Liver (tissue), 3 donors: ENCODE results near the gene IQCH.

ENCODE experiments used
- GABPA ChIP-seq, 2 donors: IDR thresholded peaks in 1 of 2; conservative IDR thresholded peaks in 1 of 2; 2 replicates each; pipeline ENCODE4 v1.6.1; 2016; ENCODE audit warnings: antibody characterized with exemption in 2 of 2, mild to moderate bottlenecking in 1 of 2, moderate library complexity in 1 of 2
- JUND ChIP-seq, 2 donors: IDR thresholded peaks; 2 replicates each; pipeline ENCODE4 v1.6.1; 2016; ENCODE audit warnings: antibody characterized with exemption in 2 of 2
- TAF1 ChIP-seq: conservative IDR thresholded peaks from 2 replicates; pipeline ENCODE4 v1.6.1; 2016; ENCODE audit warnings: antibody characterized with exemption, mild to moderate bottlenecking
- TF ChIP-seq, protein P1 (sequence below): fragments of 150-350 bp; IDR thresholded peaks from 2 replicates; pipeline ENCODE4 v1.5.1; 2017; ENCODE audit warnings: improper control_type of control experiment, low read depth, low read length; ENCODE audit not compliant: missing input control
- TF ChIP-seq, protein P2 (sequence below): IDR thresholded peaks from 2 replicates; pipeline ENCODE4 v1.6.1; 2016; ENCODE audit warnings: antibody characterized with exemption, mild to moderate bottlenecking
- TF ChIP-seq, protein P3 (sequence below): IDR thresholded peaks from 2 replicates; pipeline ENCODE4 v1.6.1; 2016; ENCODE audit warnings: antibody characterized with exemption
- donor health status: healthy.
- donor health status: healthy.

DNA sequence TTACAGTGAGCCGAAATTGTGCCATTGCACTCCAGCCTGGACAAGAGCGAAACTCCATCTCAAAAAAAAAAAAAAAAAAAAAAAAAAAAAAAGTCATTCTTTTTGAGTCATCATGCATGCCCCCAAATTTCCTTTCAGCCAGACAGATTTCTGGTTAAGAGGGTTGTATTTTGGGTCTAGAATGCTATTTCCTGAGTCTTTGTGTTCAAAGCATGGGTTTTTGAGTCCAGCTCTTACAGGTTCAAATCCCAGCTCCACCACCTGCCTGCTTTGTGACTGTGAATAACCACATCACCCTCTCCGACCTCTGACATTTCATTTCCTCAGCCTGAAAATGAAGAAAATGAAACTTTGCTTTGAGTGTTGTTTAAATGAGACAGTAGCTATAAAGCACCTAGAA is 257.0 kb downstream of the IQCH start:
- TF ChIP-seq, protein P1, sequence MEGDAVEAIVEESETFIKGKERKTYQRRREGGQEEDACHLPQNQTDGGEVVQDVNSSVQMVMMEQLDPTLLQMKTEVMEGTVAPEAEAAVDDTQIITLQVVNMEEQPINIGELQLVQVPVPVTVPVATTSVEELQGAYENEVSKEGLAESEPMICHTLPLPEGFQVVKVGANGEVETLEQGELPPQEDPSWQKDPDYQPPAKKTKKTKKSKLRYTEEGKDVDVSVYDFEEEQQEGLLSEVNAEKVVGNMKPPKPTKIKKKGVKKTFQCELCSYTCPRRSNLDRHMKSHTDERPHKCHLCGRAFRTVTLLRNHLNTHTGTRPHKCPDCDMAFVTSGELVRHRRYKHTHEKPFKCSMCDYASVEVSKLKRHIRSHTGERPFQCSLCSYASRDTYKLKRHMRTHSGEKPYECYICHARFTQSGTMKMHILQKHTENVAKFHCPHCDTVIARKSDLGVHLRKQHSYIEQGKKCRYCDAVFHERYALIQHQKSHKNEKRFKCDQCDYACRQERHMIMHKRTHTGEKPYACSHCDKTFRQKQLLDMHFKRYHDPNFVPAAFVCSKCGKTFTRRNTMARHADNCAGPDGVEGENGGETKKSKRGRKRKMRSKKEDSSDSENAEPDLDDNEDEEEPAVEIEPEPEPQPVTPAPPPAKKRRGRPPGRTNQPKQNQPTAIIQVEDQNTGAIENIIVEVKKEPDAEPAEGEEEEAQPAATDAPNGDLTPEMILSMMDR, result no peak
- TF ChIP-seq, protein P2, sequence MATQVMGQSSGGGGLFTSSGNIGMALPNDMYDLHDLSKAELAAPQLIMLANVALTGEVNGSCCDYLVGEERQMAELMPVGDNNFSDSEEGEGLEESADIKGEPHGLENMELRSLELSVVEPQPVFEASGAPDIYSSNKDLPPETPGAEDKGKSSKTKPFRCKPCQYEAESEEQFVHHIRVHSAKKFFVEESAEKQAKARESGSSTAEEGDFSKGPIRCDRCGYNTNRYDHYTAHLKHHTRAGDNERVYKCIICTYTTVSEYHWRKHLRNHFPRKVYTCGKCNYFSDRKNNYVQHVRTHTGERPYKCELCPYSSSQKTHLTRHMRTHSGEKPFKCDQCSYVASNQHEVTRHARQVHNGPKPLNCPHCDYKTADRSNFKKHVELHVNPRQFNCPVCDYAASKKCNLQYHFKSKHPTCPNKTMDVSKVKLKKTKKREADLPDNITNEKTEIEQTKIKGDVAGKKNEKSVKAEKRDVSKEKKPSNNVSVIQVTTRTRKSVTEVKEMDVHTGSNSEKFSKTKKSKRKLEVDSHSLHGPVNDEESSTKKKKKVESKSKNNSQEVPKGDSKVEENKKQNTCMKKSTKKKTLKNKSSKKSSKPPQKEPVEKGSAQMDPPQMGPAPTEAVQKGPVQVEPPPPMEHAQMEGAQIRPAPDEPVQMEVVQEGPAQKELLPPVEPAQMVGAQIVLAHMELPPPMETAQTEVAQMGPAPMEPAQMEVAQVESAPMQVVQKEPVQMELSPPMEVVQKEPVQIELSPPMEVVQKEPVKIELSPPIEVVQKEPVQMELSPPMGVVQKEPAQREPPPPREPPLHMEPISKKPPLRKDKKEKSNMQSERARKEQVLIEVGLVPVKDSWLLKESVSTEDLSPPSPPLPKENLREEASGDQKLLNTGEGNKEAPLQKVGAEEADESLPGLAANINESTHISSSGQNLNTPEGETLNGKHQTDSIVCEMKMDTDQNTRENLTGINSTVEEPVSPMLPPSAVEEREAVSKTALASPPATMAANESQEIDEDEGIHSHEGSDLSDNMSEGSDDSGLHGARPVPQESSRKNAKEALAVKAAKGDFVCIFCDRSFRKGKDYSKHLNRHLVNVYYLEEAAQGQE, result no peak
- TF ChIP-seq, protein P3, sequence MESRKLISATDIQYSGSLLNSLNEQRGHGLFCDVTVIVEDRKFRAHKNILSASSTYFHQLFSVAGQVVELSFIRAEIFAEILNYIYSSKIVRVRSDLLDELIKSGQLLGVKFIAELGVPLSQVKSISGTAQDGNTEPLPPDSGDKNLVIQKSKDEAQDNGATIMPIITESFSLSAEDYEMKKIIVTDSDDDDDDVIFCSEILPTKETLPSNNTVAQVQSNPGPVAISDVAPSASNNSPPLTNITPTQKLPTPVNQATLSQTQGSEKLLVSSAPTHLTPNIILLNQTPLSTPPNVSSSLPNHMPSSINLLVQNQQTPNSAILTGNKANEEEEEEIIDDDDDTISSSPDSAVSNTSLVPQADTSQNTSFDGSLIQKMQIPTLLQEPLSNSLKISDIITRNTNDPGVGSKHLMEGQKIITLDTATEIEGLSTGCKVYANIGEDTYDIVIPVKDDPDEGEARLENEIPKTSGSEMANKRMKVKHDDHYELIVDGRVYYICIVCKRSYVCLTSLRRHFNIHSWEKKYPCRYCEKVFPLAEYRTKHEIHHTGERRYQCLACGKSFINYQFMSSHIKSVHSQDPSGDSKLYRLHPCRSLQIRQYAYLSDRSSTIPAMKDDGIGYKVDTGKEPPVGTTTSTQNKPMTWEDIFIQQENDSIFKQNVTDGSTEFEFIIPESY, result no peak
- TF ChIP-seq JUND (IDR thresholded peaks at IDR 0.05) (no peak), GABPA (IDR thresholded peaks at IDR 0.05 in 1 of 2, conservative IDR thresholded peaks at IDR 0.05 in 1 of 2) (no peak), TAF1 (no peak)
